ENCODE measurements around the gene ZDHHC11. TPM values are rescaled to one million over a fixed set of nuclear protein-coding genes. Genes with fewer than 3 reads are reported as not detected.

The ZDHHC11 gene
- total RNA-seq, 1 experiment from 2014 or later, result 17.0 TPM

DNA sequence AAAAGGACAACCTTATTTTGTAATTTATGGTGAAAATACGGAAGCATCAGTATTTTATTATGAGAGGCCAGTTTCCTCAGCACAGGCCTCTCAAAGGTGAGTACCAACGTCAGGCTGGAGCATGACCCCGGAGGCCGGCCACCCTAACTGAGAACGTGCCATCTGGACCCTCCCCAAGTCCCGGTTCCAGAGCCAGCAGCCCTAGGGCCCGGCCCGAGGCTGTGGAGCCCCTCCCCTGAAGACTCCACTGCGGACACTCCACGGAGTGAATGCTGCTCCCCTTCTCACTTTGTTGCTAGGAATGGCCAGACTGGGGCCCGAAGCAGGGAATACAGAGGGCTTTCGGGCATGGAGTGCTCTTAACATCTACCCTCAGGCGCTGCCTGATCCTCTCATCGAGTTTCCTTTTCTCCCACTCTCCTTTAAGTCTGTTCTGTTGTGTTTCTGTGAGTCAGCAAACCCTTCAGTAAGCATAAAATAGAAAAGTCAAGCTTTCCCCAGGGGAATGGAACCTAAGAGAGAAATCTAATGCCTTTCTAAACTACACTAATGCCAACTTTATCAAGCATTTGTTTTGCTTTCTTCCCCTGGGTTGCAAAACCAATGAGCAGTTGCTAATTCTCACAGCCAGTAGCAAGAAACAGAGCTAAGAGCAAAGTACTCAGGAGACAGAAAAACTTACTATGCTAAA, 37.3 kb upstream of the ZDHHC11 start:
- ATAC-seq (no peak), DNase-seq (ENCODE audit: low read depth, low spot score) (no peak)
- ChIA-PET CTCF (no interaction called here), POLR2A (no interaction called here), RAD21 (ENCODE audit: low non-redundant PET in 1 of 2, low total read pairs in 2 of 2, uncharacterized antibody in 2 of 2, unreplicated experiment in 2 of 2) (no interaction called here)
- Histone ChIP-seq H3K9me2 (ENCODE audit: insufficient read depth) (no peaks in the 10 kb centered on the region), H3K27me3 (ENCODE audit: insufficient read depth, low read length) (no peaks in the 10 kb centered on the region), H3K4me2 (ENCODE audit: low read length) (no peak overlapping the region), H3K9ac (ENCODE audit: low read length) (no peak overlapping the region), H3K4me3 (replicated peaks in 1 of 2; ENCODE audit: low read depth in 1 of 2, low read length in 2 of 2) (no peak overlapping the region), H3K36me3 (ENCODE audit: control insufficient read depth in 1 of 2, insufficient read depth in 2 of 2, low read length in 2 of 2) (peaks cover 51 to 76% of the 10 kb centered on the region in 2 experiments), H4K20me1 (ENCODE audit: insufficient read depth) (no peaks in the 10 kb centered on the region; the same call in 1 of the 2 replicates), H2AFZ (ENCODE audit: low read depth, low read length, poor library complexity, severe bottlenecking) (no peak overlapping the region), H3K79me2 (ENCODE audit: insufficient read depth, low read length) (peaks cover 95% of the 10 kb centered on the region), H3K9me3 (ENCODE audit: control insufficient read depth in 1 of 2, insufficient read depth in 1 of 2, low read depth in 1 of 2, low read length in 2 of 2) (no peaks in the 10 kb centered on the region), H3K4me1 (ENCODE audit: control insufficient read depth in 1 of 2, insufficient read depth in 2 of 2, low read length in 2 of 2) (peaks cover 7 to 9% of the 10 kb centered on the region in 2 experiments; a peak in 3 of 4 replicates), H3K27ac (ENCODE audit: low read depth, low read length) (no peak overlapping the region)
- TF ChIP-seq EZH2 (IDR thresholded peaks at IDR 0.05) (no peak), CEBPB (IDR thresholded peaks at IDR 0.05; ENCODE audit: low read depth) (no peak), ZFX (IDR thresholded peaks at IDR 0.05) (no peak), EGR1 (IDR thresholded peaks at IDR 0.05; ENCODE audit: low read depth) (no peak), SIN3A (IDR thresholded peaks at IDR 0.05; ENCODE audit: low read depth) (no peak)
- TF ChIP-seq, protein P1, sequence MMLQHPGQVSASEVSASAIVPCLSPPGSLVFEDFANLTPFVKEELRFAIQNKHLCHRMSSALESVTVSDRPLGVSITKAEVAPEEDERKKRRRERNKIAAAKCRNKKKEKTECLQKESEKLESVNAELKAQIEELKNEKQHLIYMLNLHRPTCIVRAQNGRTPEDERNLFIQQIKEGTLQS (IDR thresholded peaks at IDR 0.05), result no peak
- TF ChIP-seq, protein P2, sequence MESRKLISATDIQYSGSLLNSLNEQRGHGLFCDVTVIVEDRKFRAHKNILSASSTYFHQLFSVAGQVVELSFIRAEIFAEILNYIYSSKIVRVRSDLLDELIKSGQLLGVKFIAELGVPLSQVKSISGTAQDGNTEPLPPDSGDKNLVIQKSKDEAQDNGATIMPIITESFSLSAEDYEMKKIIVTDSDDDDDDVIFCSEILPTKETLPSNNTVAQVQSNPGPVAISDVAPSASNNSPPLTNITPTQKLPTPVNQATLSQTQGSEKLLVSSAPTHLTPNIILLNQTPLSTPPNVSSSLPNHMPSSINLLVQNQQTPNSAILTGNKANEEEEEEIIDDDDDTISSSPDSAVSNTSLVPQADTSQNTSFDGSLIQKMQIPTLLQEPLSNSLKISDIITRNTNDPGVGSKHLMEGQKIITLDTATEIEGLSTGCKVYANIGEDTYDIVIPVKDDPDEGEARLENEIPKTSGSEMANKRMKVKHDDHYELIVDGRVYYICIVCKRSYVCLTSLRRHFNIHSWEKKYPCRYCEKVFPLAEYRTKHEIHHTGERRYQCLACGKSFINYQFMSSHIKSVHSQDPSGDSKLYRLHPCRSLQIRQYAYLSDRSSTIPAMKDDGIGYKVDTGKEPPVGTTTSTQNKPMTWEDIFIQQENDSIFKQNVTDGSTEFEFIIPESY (IDR thresholded peaks at IDR 0.05; ENCODE audit: extremely low read depth, insufficient replicate concordance, low read length), result no peak
- TF ChIP-seq, protein P3, sequence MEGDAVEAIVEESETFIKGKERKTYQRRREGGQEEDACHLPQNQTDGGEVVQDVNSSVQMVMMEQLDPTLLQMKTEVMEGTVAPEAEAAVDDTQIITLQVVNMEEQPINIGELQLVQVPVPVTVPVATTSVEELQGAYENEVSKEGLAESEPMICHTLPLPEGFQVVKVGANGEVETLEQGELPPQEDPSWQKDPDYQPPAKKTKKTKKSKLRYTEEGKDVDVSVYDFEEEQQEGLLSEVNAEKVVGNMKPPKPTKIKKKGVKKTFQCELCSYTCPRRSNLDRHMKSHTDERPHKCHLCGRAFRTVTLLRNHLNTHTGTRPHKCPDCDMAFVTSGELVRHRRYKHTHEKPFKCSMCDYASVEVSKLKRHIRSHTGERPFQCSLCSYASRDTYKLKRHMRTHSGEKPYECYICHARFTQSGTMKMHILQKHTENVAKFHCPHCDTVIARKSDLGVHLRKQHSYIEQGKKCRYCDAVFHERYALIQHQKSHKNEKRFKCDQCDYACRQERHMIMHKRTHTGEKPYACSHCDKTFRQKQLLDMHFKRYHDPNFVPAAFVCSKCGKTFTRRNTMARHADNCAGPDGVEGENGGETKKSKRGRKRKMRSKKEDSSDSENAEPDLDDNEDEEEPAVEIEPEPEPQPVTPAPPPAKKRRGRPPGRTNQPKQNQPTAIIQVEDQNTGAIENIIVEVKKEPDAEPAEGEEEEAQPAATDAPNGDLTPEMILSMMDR (IDR thresholded peaks at IDR 0.05 in 2 of 3, conservative IDR thresholded peaks at IDR 0.05 in 1 of 3; ENCODE audit: borderline replicate concordance in 1 of 3, insufficient read depth in 1 of 3, low read depth in 2 of 3, low read length in 2 of 3), result no peak
- intact Hi-C loops (cut with micrococcal nuclease), result no loop called here
- BruUV-seq (replicated peaks), result no TSS peak
